CD4-positive, alpha-beta T cell treated with Interferon alpha-2 for 1 hour (primary cell): ENCODE measurements around the gene PALLD.
"Not testable (repeated sequence)": the region's sequence is repeated elsewhere in the genome, so short reads cannot be mapped to it uniquely, and the experiment has no call there.

Source experiments
- DNase-seq, 2 donors: peaks; one replicate each; pipeline ENCODE4 v3.0.0-alpha.2; 2020 to 2022

The PALLD gene

DNA sequence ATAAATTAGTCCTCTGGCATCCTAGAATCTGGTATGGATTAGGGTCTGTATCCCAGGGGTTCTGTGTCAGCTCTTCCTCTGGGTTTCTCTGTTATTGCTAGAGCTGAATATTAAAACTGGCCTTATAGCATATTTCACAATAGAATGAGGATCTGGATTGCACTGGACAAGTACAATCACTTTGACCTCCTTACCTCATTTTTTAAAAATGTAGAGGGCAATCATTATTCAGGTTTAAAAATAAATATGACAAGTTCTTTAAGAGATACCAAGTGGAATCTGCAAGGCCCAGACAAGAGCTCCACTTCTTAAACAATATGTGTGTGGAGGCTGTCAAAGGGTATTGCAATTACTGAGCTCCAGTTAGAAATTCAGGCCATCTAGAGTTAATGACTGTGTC lies 1.4 kb downstream of the PALLD start:
- DNase-seq, result no peak

DNA sequence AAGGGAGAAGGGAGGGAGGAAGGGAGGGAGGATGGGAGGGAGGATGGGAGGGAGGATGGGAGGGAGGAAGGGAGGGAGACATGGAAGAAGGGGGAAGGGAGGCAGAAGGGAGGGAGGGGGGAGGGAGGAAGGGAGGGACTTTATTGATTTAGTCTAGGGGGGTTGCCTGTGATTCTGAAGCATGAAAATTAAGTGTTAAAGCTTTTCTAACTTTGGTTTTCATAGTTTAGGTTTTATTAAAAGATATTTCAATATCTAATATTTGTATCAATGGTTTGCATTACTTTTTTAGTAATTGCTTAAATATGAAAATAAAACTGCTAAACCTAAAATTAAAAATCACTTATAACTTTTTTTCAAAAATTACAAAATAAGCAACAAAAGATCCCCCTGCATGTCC lies 2.4 kb downstream of the PALLD start:
- no peak for DNase-seq

DNA sequence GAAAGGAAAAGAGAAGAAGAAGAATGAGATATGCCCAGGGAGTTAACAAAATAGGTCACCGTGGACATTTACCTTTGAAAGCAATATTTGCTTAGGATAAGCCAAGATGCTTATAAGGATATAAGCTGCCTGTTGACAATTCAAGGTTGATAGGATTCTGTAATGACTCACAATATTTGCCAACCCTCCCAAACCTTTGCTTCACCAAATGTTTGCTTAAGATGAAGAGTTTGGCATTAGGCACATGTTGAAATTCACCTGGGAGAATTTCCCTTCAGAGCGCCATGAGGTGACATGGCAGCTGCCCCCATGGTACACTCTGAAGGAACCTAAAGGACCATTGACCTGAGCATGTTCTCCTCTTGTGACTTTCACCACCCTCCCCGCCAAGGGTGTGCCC lies 4.6 kb downstream of the PALLD start:
- DNase-seq, result no peak

DNA sequence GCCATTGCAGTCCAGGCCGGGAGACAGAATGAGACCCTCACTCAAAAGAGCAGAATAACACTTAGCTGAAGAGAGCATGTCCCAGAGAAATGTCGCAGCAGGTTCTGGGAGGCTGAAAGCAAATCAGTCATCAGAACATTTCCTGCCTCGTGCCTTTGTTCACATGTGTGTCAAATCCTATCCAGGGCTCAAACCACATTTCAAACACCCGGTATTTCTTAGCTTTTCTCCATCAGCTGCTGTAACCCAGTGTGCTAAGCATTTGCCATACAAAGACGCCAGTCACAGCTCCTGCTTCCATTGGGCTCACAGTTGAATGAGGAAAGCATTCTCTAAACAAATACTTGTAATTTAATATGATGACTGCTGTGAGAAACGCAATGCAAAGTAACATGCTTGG lies 6.0 kb downstream of the PALLD start:
- no peak for DNase-seq

DNA sequence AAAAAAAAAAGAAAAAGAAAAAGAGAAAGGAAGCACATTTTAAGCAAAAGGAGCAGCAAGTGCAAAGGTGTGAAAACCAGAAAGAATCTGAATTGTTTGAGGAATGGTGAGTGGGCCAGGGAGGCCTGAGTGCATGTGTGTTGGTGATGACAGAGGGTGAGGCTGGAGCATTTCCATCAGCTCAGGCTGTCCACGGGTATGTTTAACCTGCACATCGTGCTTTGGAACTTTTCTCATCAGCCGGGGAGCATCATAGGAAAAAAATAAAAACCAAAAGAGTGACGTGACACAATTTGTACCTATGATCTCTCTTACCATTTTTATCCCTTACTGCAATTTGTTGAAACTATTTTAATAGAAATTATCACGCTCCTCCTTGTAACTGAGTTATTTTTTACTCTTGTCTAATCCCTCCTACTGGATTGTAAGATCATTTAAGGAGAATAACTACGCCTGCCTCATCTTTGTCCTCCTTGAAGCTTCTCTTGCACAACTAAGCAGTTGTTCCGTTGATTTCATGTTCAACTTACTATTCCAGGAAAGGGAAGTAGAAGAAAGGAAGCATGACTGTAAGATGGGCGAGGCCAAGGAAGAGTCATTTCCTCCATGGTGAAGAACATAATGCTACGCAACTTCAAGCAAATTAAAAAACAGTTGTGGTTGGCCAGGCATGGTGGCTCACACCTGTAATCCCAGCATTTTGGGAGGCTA lies 7.0 kb downstream of the PALLD start:
- DNase-seq, result peak in 1 of 2 donors; percentile 65

DNA sequence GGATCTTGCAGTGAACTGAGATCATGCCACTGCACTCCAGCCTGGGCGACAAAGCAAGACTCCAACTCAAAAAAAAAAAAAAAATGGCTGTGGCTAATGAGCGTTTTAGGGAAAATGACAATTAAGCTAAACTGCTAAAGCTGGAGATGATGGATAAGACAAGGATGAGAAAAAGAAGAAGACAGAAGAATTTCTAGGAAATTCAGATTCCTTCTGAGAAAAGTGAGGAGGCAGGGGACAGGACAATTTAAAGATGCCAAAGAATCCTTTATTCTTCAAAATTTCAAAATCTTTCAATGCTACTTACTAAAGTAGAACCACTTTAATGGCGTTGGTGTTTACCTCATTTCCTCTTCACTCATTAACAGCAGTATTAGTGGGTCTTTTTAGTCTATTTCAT lies 7.7 kb downstream of the PALLD start:
- no peak for DNase-seq

DNA sequence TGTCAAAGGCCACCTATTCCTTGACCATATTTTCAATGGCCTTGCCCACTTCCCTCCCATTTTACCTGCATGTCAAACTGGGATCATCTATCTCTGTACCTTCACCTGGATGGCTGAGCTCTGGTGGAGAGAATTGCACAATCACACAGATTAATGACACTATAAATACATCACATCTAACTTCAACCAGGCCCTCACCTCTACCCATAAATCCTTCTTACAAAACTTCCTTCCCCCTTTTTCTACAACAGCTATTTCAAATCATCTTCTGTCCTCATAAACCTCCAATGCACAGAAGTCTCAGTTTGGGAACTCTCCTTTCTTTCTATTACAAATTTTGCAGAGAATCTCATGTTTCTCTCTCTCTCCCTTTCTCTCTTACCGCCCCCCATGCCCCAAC lies 9.2 kb downstream of the PALLD start:
- no peak for DNase-seq

DNA sequence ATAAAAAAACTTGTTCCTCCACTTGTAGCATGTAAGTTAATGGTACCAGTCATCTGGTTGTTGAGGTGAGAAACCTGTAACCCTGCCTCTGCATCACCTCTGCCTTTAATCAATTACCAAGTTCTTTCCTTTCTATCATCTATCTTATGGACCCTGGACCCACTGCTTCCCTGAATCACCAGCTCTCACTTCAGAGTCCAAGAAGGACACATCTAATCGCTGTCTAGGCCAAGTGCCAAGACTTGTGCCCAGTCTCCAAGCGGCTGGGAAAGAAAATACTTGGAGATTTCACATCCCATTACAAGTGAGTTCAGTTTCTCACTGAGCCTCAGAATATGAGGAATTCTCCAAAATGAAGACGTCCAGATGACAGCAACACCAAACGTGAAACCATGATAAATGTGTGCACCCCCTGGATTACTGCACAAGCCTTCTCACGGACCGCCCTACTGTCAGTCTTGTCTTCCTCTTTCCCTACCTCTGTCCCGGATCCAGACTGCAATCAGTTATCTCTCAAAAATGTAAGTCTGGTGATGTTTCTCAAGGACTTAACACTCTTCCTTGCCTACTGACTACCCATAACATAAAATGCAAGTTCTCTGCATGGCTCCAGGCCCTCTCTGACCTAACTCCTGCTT lies 10.4 kb downstream of the PALLD start:
- DNase-seq, result no peak

DNA sequence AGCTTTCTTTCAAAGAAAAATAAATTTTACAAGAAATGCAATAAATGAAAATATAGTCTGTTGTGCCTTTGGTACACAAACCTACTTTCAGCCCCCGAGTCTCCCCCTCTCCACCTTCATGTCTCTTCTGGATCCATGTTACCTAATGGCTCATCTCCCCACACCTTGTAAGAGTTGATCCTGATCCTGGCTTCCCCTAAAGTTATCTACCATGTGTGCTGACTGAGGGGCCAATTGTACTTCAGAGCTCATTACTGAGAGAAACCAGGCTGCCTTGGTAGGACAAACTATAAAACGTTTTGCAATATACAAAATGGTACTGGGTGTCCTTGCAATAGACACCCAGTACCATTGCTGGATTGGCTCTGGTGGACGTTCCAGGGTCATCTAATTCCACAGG lies 11.8 kb downstream of the PALLD start:
- no peak for DNase-seq

DNA sequence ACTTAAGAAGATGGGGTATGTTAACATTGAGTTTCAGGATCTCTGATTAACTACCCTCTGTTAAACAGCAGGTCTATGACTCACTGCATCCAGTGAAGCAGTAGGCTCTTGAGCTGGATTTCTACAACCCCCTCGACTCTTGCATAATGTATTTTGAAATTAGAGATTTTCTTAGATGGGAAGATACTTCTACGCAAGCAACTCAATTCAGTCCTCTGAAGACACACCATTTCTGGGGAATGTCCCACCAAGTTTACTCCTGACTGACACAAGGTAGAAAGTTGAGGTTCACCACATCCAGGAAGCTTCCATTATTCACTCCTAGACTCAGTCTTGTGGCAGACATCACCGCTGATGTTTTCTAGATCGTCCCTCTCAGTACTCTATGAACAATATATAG lies 12.9 kb downstream of the PALLD start:
- peak; percentile 46 to 53 for DNase-seq

DNA sequence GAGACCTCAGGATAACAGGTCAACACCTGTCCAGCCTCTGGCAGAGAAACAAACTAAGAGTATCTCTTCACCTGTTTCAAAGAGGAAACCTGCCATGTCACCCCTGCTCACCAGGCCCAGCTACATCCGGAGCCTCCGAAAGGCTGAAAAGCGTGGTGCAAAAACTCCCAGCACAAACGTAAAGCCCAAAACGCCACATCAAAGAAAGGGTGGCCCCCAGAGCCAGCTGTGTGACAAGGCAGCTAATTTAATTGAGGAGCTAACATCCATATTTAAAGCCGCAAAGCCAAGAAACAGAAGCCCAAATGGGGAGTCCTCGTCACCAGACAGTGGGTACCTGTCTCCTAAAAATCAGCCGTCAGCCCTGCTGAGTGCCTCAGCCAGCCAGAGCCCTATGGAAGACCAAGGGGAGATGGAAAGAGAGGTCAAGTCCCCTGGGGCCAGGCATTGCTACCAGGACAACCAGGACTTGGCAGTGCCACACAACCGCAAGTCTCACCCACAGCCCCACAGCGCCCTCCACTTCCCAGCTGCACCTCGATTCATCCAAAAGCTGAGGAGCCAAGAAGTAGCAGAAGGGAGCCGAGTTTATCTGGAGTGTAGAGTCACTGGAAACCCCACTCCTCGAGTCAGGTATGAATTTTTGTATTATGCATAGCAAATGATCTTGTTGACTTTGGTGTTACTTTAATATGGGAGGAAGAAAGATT lies 15.1 kb downstream of the PALLD start:
- peak; percentile 39 to 73 for DNase-seq

DNA sequence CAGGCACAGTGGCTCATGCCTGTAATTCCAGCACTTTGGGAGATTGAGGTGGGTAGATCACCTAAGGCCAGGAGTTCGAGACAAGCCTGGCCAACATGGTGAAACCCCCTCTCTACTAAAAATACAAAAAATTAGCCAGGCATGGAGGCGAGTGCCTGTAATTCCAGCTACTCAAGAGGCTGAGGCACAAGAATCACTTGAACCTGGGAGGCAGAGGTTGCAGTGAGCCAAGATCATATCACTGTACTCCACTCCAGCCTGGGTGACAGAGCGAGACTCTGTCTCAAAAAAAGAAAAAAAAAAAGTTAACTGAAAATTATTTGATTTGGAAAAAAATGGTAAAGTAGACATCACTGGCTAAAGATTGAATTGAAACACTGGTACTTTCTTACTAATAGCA lies 17.0 kb downstream of the PALLD start:
- not testable (repeated sequence) for DNase-seq

DNA sequence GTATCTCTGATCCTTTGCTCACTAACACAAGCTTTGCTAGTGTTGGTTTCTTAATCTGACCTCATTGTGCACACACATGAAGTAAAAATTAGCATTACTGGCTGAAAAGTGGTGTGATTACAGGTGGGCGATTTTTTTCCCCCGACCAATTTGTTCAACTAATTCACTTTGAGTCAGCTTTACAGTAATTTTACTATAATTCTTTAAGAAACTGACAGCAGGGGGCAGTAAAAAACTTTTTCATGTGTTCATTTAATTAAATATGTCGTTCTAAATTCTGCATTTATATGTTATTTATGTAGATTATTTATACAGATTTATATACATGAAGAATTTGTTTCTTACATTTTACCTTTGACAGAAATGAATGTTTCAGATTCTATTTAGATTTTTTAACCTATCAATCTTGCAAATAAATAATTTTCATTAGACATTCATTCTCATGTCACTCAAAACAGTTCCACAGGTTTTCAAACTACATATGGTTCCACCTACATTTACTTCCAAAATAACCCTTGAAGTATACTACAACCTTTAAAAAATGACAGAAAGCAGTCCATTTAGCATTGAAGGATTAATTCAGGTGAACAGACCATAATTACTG lies 17.5 kb downstream of the PALLD start:
- DNase-seq, result peak in 1 of 2 donors; percentile 56

DNA sequence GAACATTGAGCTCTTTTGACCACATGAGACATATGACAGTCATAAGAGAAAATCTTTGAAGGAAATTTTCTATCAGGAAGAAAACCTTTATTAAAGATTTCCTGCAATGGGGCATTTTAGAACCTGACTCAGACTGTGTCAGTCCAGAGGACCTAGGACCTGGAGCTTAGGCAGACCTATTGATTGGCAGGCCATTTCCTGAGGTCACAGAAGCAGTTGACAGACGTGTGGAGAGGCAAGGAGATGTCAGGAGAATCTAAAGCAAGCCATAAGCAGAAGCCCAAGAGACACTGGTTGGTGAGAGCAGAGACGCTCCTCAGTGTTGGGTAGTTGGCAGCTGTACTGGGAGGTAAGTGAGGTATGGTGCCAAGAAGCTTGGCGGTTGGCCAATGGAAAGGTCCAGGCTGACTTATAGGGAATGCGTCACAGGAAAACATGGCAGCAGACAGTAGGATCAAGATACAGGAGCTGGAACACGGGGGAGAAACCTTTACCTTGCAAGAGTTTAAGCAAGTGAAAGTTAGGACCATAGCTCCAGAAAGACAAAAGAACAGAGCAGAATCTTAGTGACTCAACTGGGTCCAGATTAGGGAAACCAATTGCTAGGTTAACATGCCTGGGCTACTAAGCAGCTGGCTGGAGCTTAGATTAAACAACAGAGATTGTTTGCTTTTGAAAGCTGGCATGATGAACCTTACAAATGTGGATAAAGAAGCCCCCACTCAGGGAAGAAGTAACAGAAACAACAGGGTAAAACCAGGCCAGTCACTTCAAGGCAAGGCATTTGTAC lies 18.6 kb downstream of the PALLD start:
- DNase-seq, result no peak

DNA sequence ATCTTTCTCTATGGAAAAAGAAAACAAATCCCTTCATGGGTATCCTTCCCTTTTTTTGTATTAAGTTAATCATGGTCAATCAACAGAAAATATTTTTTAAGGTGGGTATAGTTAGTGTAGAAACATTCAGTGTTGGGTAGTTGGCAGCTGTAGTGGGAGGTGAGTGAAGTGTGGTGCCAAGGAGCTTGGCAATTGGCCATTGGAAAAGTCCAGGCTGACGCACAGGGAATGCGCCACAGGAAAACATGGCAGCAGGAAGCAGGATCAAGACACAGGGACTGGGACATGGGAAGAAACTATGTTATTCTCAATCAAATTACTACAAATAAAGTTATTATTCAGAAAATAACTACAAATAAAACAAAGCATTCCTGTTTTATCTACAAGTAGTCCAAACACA lies 20.0 kb downstream of the PALLD start:
- no peak for DNase-seq

DNA sequence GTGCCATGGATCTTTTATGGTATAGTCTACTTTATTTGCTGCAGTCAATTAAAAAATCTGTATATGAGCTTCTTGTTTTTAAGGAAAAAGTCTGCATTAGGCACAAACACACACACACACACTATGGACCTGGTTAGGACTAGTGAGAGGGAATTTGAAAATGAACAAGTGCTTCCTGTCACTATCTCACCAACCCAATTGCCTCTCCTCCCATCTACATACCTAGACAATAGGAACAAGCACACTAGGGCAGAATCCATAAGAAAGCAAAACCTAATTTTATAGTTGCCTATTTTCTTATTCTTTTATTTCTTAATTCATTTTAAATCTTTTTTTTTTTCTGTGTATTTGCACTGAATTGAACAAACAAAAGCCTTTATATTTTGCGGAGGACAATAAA lies 22.7 kb downstream of the PALLD start:
- DNase-seq, result no peak

DNA sequence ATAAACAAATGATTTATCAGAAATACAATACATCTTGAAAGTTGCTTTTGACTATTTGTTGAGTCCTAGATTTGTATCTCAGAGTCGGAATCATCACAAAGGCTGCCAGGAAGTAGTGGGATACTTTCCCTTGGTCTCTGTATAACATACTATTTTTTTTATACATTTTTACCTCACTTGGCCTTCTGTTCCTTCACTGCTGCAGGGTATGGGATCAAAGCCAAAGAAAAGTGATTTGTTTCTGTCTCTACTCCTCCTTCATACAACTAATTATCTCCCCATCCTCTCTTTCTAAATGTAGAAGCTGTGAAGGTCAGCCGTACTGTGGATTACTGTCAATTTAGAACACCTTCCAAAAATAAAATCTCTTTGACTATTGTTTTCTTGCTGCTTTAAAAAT lies 24.9 kb downstream of the PALLD start:
- no peak for DNase-seq

DNA sequence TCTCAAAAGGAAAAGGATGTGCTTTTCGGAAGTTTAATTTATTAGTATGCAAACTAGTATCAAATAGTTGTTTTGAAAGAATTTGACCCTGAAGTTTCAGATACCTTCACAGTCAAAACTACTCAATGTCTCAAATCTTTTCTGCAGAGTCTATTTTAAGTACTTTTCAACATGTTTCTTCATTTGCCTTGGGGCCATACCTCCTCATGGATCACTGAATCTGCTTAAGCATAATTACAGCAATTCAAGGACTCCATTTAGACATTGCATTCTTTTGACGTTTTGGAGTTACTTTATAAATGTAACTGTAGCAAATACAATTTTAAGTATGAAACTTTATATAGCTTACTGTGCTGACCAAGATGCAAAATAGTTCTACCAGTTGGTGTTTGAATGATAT lies 25.5 kb downstream of the PALLD start:
- DNase-seq, result no peak

DNA sequence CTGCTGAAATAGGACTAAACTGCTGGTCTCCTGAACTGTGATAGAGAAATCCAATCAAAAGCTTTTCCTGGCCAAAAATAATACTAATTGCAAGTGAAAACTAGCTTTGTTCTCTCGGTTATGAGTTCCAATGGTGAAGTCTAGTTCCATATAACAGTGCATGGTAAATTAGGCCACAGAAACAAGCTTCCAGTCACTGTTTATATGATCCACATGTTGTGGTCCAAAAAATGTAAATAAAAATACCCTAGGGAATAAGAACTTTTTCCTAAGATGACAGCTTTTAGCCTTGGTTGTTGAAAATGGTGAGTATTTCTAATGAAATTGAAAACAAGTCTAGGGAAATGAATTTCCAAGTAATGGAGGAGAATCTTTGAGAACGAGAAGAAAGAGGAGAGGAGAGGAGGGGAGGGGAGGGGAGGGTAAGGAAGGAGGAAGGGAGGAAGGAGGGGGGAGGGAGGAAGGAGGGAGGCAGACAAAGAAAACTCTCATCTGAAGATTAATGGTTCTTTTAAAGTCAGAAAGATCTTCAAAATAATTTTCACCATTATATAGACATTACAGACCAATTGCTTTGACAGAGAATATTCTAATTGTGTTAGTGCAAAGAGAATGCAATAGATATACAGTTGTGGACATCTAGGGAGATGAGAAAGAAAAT lies 26.1 kb downstream of the PALLD start:
- DNase-seq, result no peak

DNA sequence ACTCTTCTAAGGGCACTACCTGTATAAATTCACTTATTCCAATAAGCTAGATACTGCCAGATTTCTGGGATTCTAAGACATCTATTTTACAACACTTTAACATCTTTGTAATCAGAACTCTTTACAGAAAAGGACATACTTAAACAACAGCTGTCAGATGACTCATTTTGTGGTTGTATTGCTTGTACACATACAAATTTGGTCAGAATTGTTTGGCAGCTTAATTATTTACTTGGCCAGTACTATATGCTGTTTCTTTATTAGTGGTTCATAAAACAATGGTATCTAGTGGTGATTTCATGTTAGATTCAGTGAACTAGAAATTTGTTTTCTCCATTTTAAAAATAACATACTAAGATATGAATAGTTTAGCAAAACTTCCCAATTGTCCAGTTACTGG lies 27.2 kb downstream of the PALLD start:
- no peak for DNase-seq

DNA sequence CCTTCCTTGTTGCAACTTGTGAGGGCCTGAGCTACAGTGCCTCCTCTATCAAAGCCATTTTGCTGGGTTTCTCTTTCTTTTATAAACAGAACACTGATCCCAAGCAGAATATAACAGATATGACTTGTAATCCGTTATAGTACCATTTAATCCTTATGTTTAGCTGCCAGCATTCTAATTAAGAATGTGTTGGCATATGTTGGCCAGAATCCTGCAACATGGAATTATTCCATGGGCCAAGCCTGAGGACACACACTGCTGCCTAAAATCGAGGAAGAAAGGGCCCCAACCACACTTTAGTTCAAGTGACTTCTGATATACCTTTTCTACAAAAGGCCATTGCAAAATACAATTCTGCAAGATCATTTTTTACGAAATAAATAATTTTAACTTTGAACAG lies 28.0 kb downstream of the PALLD start:
- DNase-seq, result no peak

DNA sequence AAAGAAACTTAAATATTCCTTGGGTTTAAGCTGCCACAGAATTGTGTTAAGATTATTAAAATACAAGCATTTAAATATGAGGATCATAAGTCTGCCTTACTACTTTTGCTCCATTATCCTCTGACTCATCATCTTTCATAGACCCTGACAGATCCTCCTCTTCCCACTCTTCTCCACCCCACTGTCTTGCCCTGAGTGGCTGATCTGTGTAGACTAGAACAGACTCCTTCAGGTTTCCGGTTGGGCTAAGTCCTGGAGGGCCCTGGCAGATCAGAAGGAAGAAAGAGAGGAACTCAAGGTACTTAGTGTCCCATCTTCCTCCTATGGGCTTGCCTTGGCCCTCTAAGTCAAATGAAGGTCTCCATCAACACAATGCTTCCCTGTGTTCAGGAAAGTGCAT lies 30.7 kb downstream of the PALLD start:
- DNase-seq, result no peak
